Tibial nerve (tissue), 4 donors: ENCODE results near the gene ZNF516.

Experiments used
- CTCF ChIP-seq, 5 experiments: fragments of 200-600 bp in 3 of 5; fragments of 450-650 bp in 2 of 5; sonication (generic) in 3 of 5; IDR thresholded peaks; one replicate each; pipeline ENCODE4 v1.5.1; 2016 to 2019; ENCODE audit warnings: antibody characterized with exemption in 5 of 5, mild to moderate bottlenecking in 3 of 5, moderate library complexity in 2 of 5
- EP300 ChIP-seq, 2 donors: sonication (generic); formaldehyde crosslinking; IDR thresholded peaks; one replicate each; pipeline ENCODE4 v1.6.1; 2017; ENCODE audit warnings: antibody characterized with exemption in 2 of 2, mild to moderate bottlenecking in 1 of 2
- POLR2A ChIP-seq, 2 donors: fragments of 450-650 bp; IDR thresholded peaks; one replicate each; pipeline ENCODE4 v1.6.1; 2017; ENCODE audit warnings: antibody characterized with exemption in 2 of 2, mild to moderate bottlenecking in 2 of 2, moderate library complexity in 2 of 2

GRCh38 chr18:76425146-76426131, 69.6 kb downstream of the ZNF516 start:
- TF ChIP-seq POLR2A (IDR thresholded peaks at IDR 0.05) (no peak), CTCF (IDR thresholded peaks at IDR 0.05) (no peak), EP300 (IDR thresholded peaks at IDR 0.05) (no peak)
